ENCODE measurements around the gene TXNRD2.
A peak's percentile ranks its signal among the peaks of the same experiment; 100 is the strongest.

DNA sequence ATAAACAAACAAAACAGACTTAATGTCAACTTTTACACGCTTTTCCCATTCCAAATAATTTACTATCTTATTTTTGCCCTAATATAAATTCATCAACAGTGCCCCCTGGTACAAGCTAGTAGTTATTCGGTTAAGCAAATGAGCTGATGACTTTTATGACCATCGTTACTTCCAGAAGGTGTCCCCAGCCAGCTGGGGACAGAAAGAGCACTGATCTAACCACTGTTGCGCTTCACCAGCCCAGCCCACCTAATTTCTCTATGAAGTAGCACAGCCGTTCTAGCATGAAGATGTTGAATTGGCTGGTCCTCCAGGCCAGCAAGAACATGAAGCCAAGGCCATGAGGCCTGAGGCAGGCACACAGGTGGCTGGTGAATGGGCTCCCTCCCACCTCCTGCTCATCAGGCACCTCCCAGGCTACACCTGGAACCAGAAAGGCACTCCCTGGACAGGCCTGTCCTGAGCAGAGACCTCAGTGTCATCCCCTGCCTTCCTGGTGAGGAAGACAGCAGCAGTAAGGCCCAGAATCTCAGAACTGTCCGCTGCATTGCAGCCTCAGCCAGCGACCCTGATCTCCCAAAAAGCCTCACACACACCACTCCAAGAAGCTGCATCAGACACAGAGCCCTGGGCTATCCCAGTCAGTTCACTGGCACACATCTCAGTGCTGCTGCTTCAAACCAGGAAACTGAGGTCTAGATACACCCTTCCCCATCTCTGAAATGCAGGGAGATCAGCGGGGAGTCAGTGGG is 99.8 kb downstream of the TXNRD2 start:
- TF ChIP-seq, protein P1, sequence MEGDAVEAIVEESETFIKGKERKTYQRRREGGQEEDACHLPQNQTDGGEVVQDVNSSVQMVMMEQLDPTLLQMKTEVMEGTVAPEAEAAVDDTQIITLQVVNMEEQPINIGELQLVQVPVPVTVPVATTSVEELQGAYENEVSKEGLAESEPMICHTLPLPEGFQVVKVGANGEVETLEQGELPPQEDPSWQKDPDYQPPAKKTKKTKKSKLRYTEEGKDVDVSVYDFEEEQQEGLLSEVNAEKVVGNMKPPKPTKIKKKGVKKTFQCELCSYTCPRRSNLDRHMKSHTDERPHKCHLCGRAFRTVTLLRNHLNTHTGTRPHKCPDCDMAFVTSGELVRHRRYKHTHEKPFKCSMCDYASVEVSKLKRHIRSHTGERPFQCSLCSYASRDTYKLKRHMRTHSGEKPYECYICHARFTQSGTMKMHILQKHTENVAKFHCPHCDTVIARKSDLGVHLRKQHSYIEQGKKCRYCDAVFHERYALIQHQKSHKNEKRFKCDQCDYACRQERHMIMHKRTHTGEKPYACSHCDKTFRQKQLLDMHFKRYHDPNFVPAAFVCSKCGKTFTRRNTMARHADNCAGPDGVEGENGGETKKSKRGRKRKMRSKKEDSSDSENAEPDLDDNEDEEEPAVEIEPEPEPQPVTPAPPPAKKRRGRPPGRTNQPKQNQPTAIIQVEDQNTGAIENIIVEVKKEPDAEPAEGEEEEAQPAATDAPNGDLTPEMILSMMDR (conservative IDR thresholded peaks at IDR 0.05; ENCODE audit: low read length) = peak; percentile 63
- TF ChIP-seq EZH2phosphoT487 (IDR thresholded peaks at IDR 0.05; ENCODE audit: borderline replicate concordance, low read depth, low read length) = no peak

Measured in OCI-LY7 (cell line).